Adipocyte (in vitro differentiated cells): Measurements from ENCODE around the gene SYTL1.
A peak's percentile ranks its signal among the peaks of the same experiment; 100 is the strongest.

ENCODE experiments used
- DNase-seq: peaks from one replicate; pipeline ENCODE4 v3.0.0-alpha.2; 2015; ENCODE audit warnings: low read depth
- H3K27me3 ChIP-seq: replicated peaks from 2 replicates; pipeline ENCODE4 v1.7.0; 2013; ENCODE audit warnings: mild to moderate bottlenecking, low read length, moderate library complexity; ENCODE audit not compliant: control insufficient read depth, insufficient read depth
- H3K36me3 ChIP-seq: 2 replicates; pipeline ENCODE4 v1.7.0; 2013; ENCODE audit warnings: low read length, mild to moderate bottlenecking, moderate library complexity; ENCODE audit not compliant: control insufficient read depth, insufficient read depth, severe bottlenecking
- H3K4me1 ChIP-seq: 2 replicates; pipeline ENCODE4 v1.7.0; 2013; ENCODE audit warnings: mild to moderate bottlenecking, low read length, moderate library complexity; ENCODE audit not compliant: control insufficient read depth, insufficient read depth
- H3K4me3 ChIP-seq: 2 replicates; pipeline ENCODE4 v1.7.0; 2013; ENCODE audit warnings: mild to moderate bottlenecking, low read length, moderate library complexity
- H3K9ac ChIP-seq: 2 replicates; pipeline ENCODE4 v1.7.0; 2013; ENCODE audit warnings: mild to moderate bottlenecking, low read length, moderate library complexity
- H3K9me3 ChIP-seq: 2 replicates; pipeline ENCODE4 v1.7.0; 2013; ENCODE audit warnings: mild to moderate bottlenecking, low read length, moderate library complexity; ENCODE audit not compliant: control insufficient read depth

The SYTL1 gene

DNA sequence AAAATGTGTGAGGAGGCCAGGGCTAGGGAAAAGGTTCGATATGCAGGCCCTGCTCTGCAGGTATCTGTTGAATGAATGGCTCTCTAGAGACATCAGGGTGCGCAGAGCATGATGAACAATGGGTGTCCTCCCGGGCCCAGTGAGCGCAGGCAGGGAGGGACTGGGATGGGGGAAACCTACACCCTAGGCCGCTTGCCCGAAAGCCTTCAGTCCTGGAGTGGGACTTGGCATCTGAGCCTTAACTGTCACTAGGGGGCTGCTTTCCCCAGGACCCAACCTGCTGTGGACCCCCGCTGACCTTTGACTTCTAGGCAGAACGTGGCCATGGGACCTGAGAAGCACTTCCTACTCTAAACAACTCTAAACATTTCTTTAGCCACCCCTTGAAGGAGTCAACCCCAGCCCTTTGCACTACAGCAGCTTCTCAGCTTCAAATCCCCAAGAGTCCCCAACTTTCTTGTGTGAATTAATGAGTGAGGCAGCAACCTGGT is 25.4 kb downstream of the SYTL1 start:
- Histone ChIP-seq H3K4me1 (peaks cover 24% of the 10 kb centered on the region), H3K4me3 (peak overlapping the region; percentile 93), H3K9me3 (no peaks in the 10 kb centered on the region), H3K27me3 (no peaks in the 10 kb centered on the region), H3K36me3 (peaks cover 16% of the 10 kb centered on the region), H3K9ac (peak overlapping the region; percentile 95)
- DNase-seq: no peak

DNA sequence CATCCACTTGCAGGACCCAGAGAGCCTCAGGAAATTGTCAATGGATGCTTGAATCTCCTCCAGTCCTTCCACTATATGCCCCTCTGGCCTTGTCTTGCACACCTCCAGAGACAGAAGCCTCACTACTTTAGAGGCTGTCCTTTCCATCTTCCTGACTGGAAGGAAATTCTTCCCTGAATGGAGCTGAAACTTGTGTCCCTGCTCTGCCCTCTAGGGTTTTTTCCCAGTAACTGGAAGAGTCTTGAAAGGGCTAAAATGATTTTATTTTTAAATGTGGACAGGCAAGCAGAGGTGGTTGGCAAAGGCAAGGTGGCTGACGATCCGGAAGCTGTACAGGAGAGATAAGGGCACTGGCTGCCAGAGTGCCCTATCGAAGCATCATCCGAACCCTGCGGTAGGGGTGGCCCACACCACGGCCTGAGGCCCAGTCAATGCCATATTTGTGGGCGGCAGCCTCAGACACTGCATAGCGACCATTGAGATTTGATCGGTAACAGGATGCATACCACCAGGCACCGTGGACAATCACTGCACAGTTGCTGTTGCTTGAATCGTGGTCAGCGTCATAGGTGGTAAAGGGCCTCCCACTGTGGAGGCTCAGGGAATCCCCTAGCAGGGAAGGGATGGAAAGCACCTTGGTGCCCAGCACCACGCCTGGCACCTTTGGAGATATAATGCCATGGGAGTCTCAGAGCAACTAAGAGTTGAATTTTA is 27.2 kb downstream of the SYTL1 start:
- Histone ChIP-seq H3K9ac (no peak overlapping the region), H3K4me1 (peaks cover 24% of the 10 kb centered on the region), H3K4me3 (no peak overlapping the region), H3K36me3 (no peaks in the 10 kb centered on the region), H3K27me3 (no peaks in the 10 kb centered on the region), H3K9me3 (no peaks in the 10 kb centered on the region)
- DNase-seq: peak; percentile 50

DNA sequence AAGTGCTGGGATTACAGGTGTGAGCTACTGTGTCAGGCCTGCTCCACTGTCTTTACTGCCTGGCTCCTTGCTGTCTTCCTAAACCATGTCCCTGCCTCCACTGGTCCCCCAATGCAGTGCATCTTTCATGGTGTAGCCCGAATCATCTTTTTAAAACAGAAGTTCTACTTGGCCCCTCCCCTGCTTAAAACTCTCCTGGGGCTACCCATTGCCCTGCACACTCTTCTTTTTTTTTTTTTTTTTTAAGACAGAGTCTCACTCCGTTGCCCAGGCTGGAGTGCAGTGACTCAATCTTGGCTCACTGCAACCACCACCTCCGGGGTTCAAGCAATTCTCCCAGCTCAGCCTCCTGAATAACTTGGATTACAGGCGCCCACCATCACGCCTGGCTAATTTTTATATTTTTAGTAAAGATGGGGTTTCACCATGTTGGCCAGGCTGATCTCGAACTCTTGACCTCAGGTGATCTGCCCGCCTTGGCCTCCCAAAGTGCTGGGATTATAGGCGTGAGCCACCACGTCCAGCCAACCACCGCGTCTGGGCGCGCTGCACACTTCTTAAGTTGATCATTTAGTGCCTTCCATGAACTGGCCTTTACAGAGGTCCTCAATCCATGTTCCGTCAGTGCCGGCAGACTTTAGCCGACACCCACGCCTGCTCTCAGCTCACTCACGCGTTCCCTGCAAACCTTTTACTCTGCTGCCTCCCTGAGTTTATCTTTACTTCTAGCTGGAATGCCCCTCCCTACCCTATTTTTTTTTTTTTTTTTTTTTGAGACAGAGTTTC is 30.4 kb downstream of the SYTL1 start:
- DNase-seq: no peak
- H3K4me1 ChIP-seq: peaks cover 10% of the 10 kb centered on the region

DNA sequence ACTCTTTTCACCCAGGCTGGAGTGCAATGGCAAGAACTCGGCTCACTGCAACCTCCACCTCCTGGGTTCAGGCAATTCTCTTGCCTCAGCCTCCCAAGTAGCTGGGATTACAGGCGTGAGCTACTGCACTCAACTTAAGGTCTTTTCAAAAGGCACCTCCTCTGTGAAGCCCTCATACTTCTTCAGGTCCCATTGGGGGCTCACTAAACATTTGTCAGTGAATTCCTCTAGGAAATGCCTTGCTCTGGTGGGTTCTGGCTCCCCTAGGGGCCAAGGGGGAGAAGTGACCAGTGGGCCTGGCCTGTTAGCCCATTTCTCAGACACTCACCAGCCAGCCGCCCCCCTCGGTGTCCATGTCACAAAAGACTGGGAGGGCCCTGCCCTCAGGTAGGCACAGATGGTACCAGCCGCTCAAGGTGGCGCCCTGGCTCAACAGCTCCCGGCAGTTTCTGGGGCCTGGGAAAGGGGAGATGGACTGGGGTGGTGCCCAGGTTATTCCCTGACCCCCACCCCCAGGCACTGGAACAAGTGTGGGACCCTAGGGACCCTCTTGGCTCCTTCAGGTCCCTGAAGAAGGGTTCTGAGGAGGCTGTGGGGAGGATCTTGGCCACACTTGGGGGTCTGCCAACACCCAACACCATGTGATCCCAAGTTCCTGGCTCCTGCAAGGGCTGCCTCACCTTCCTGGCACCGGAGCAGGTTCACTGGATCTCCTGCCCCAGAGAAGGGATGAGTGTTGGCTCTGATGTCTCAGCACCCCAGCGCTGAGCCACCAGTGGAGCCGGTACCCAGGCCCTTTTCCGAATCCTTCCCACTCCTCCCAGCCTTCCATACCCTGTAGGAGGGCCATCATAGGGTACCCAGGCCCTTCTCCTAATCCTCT is 31.2 kb downstream of the SYTL1 start:
- Histone ChIP-seq H3K9me3 (no peaks in the 10 kb centered on the region), H3K27me3 (no peaks in the 10 kb centered on the region), H3K36me3 (no peaks in the 10 kb centered on the region), H3K9ac (no peak overlapping the region), H3K4me1 (peaks cover 2% of the 10 kb centered on the region), H3K4me3 (no peak overlapping the region)
- DNase-seq: no peak

More for the DNA sequence above, 30.4 kb downstream of the SYTL1 start:
- Histone ChIP-seq H3K27me3 (no peaks in the 10 kb centered on the region), H3K36me3 (no peaks in the 10 kb centered on the region), H3K9ac (no peak overlapping the region), H3K9me3 (no peaks in the 10 kb centered on the region), H3K4me3 (no peak overlapping the region)

DNA sequence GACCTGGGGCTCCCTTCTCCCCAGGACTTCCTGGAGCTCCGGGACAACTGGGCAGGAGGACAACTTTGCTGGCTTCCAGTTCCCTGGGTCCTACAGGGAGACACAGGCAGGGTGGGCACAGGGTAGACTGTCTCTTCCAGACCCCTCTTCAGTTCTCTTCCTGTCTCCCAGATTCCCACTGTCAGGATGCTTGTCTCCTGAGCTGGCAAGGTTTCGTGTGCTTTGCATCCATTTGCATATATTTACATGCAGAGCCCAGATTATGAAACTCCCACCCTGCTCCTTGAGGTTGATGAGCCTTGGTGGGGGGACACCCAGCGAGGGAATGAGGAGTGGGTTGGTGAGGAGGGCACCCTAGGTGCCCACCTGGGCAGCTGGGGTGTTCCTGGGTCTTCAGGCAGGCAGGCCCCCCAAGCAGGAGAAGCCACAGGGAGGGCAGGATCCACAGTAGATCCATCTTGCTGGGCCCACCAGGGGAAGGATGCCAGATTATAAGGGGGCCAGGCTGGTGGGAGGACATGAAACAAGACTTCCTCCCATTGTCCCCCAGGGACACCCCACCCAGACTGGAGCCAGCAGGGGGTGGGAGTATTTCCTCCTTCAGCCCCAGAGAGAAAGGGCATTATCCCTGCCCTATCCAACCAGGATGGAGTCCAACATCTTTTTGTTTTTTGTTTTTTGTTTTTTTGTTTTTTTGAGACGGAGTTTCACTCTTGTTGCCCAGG is 32.7 kb downstream of the SYTL1 start, which contains the start of gene FCN3:
Gene FCN3 (minus strand): TSS at position 463 of the 725 bp plus-strand sequence. CDS start 6 bp downstream, at position 457.
- Histone ChIP-seq H3K27me3 (no peaks in the 10 kb centered on the region), H3K4me1 (no peaks in the 10 kb centered on the region), H3K9me3 (no peaks in the 10 kb centered on the region), H3K9ac (no peak within 1 kb of the TSS), H3K4me3 (no peak within 1 kb of the TSS), H3K36me3 (no peaks in the 10 kb centered on the region)
- no peak for DNase-seq

DNA sequence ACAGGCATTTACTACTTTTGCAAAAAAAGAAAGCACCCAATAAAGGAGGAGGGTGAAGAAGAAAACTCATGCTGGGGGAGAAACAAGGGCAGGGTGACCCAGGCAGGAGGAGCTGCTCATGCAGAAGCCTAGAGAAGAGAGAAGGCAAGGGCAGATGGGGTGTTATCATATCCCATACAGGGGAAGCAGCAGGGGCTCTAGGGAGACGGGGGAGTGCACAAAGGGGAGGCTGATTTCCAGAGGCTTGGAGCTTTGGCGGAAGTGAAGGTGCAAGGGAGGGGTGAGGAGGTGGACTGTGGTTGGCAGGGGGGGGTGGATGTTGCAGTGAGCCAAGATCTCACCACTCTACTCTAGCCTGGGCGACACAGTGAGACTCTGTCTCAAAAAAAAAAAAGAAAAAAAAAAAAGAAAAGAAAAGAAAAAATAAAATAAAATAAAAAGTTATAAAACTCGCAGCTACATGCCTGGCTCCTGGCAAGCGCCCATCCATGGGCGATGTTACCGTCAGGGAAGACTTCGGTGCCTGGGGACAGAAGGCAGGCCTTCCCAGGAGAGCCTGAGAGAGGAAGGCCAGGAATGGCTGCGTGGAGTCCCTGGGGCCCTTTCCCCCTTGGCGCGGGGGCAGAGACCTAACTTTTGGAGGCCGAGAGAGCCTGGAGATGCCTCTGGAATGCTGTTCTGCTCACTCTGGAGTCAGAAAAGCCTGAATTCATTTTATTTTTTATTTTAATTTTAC is 36.1 kb downstream of the SYTL1 start:
- Histone ChIP-seq H3K4me3 (no peak overlapping the region), H3K36me3 (no peaks in the 10 kb centered on the region), H3K9me3 (no peaks in the 10 kb centered on the region), H3K27me3 (peaks cover 6% of the 10 kb centered on the region), H3K4me1 (peaks cover 7% of the 10 kb centered on the region), H3K9ac (no peak overlapping the region)
- DNase-seq: no peak

DNA sequence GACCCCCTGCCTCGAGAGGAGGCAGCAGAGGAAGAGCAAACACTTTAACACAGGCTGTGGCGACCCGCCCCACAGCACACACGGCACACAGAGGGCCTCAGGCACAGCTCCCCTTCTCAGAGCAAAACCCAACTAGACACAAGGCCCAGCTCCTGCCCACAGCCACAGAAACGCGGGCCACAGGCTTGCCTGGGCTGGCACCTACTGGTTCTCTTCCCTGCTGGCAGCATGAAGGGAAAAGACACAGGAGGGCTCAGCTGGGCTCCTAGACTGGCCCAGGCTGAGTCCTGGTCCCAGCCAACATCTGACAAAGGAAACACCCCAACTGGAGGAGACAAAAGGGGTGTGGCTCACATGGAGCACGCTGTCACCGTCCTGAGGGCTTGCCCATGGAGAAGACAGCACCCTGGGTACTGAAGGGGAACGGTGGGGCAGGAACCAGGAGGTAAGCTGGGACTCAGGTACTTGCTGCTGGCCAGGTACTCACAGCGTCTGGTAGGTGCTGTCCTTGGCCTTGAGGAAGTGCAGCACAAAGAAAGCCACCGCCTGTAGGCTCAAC is 37.8 kb downstream of the SYTL1 start:
- no peaks in the 10 kb centered on the region for H3K36me3 ChIP-seq
- H3K4me3 ChIP-seq: no peak overlapping the region
- no peak for DNase-seq
- H3K9ac ChIP-seq: no peak overlapping the region
- no peaks in the 10 kb centered on the region for H3K9me3 ChIP-seq
- peaks cover 7% of the 10 kb centered on the region for H3K4me1 ChIP-seq
- peaks cover 6% of the 10 kb centered on the region for H3K27me3 ChIP-seq

DNA sequence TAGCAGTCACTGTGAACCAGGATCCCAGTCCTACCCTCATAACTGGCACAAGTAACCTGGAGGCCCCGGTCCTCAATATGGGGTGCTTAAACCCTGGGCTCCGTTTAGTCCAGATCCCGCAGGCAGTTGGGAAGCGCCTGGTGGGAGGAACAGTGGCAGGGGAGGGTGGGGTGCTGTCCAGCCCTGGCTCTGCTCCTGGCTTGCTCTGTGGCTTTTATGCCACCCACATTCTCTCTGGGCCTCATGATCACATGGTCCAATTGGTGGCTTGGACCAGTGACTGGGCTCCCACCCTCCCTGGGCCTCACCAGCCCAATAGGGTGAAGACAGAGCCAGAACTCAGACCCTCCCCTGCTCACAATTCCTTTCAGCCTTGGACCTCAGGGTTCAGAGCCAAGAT is 38.4 kb downstream of the SYTL1 start:
- DNase-seq: peak; percentile 31
- H3K27me3 ChIP-seq: peaks cover 6% of the 10 kb centered on the region
- H3K4me3 ChIP-seq: no peak overlapping the region
- no peak overlapping the region for H3K9ac ChIP-seq
- H3K4me1 ChIP-seq: peaks cover 7% of the 10 kb centered on the region
- H3K9me3 ChIP-seq: no peaks in the 10 kb centered on the region
- H3K36me3 ChIP-seq: no peaks in the 10 kb centered on the region

DNA sequence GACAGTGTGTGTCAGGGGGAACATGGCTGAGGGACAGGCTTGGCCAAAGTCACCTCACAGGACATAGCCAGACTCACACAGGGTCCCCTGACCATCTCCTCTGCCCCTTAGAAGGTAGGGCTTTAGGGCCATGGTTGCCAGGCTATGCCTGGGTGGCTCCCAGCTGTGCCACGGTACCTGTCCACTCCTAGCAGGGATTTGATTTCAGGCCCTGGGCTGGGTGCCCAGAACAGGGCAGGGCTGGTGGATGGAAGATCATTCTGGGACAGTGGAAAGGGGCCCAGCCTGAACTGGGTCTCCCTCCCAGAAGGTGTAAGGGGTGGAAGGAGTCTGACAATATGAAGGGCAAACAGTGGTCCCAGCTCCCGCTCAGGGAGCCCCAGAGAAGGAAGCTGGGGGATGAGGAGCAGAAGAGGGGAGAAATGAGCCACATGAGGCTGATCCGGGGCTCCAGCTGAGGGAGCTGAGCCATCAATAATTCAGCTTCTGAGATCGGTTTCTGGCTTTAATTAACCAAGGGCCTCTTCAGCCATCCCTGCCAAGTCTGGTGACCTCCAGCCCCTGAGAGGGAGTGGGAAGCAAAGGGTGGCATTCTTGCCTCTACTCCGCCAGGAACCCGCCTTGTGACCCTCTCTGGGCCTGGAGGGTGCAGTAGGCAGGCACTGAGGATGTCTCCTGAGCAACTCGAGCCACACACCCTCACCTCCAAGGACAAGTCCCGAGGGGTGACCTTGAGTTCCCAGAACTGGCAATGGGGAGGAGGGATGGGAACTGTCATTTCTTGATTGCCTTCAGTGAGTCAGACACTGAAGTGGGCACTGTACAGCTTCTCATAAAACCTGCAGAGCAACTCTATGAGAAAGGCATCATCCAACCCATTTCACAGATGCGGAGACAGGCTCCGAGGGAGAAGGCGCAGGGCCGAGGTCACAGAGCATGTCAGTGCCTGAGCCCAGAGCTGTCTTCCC is 39.2 kb downstream of the SYTL1 start:
- Histone ChIP-seq H3K4me3 (no peak overlapping the region), H3K36me3 (no peaks in the 10 kb centered on the region), H3K9ac (no peak overlapping the region), H3K27me3 (peaks cover 8% of the 10 kb centered on the region), H3K9me3 (no peaks in the 10 kb centered on the region), H3K4me1 (peaks cover 7% of the 10 kb centered on the region)
- DNase-seq: peak; percentile 60
